Neural cell (in vitro differentiated cells): ENCODE data around the gene MSMP. TPM values are rescaled to one million over a fixed set of nuclear protein-coding genes. Genes with fewer than 3 reads are reported as not detected.

Experiments
- H2AFZ ChIP-seq: fragments of 200-600, 300-800 bp; sonication (generic), shearing (Covaris generic); 2 replicates; pipeline ENCODE4 v1.6.0; 2014; ENCODE audit warnings: low read depth, mild to moderate bottlenecking, antibody characterized with exemption, low read length, moderate library complexity
- H3F3A ChIP-seq: fragments of 200-600 bp; shearing (Covaris generic); 2 replicates; pipeline ENCODE4 v1.6.1; 2016; ENCODE audit warnings: mild to moderate bottlenecking, moderate library complexity, mixed read lengths, antibody characterized with exemption, low read length; ENCODE audit not compliant: insufficient read depth, poor library complexity, severe bottlenecking
- H3K27ac ChIP-seq: fragments of 200-600, 300-800 bp; sonication (generic), shearing (Covaris generic); 2 replicates; pipeline ENCODE4 v1.5.1; 2014; ENCODE audit warnings: mild to moderate bottlenecking, low read length, moderate library complexity
- H3K27me3 ChIP-seq: fragments of 300-800, 200-600 bp; sonication (generic), shearing (Covaris generic); 2 replicates; pipeline ENCODE4 v1.6.0; 2014; ENCODE audit warnings: mild to moderate bottlenecking, low read depth, low read length, moderate library complexity; ENCODE audit not compliant: insufficient read depth
- H3K36me3 ChIP-seq: fragments of 300-800, 200-600 bp; sonication (generic), shearing (Covaris generic); 2 replicates; pipeline ENCODE4 v1.5.1; 2014; ENCODE audit warnings: mild to moderate bottlenecking, antibody characterized with exemption, low read length, moderate library complexity; ENCODE audit not compliant: insufficient read depth
- H3K4me2 ChIP-seq: fragments of 300-800, 200-600 bp; sonication (generic), shearing (Covaris generic); 2 replicates; pipeline ENCODE4 v1.6.0; 2014; ENCODE audit warnings: mild to moderate bottlenecking, low read length
- H3K4me3 ChIP-seq: fragments of 300-800, 200-600 bp; sonication (generic), shearing (Covaris generic); 2 replicates; pipeline ENCODE4 v1.5.1; 2014; ENCODE audit warnings: mild to moderate bottlenecking, low read length, moderate library complexity
- H3K79me2 ChIP-seq: fragments of 200-600 bp; shearing (Covaris generic); replicated peaks from 2 replicates; pipeline ENCODE4 v1.6.0; 2014; ENCODE audit warnings: mild to moderate bottlenecking, low read length, moderate library complexity; ENCODE audit not compliant: insufficient read depth
- H3K9ac ChIP-seq: fragments of 300-800, 200-600 bp; sonication (generic), shearing (Covaris generic); 2 replicates; pipeline ENCODE4 v1.6.1; 2016; ENCODE audit warnings: mild to moderate bottlenecking, low read length, mixed read lengths
- H3K9me2 ChIP-seq: fragments of 200-600 bp; shearing (Covaris generic); 2 replicates; pipeline ENCODE4 v1.6.1; 2016; ENCODE audit warnings: mild to moderate bottlenecking, low read length, mixed read lengths; ENCODE audit not compliant: insufficient read depth
- H3K9me3 ChIP-seq: fragments of 200-600, 300-800 bp; sonication (generic), shearing (Covaris generic); 2 replicates; pipeline ENCODE4 v1.6.1; 2016; ENCODE audit warnings: mild to moderate bottlenecking, mixed run types, low read length, moderate library complexity, mixed read lengths
- H4K20me1 ChIP-seq: fragments of 200-600 bp; shearing (Covaris generic); 2 replicates; pipeline ENCODE4 v1.6.1; 2016; ENCODE audit warnings: mild to moderate bottlenecking, mixed run types; ENCODE audit not compliant: insufficient read depth
- EP300 ChIP-seq: fragments of 450-650 bp; conservative IDR thresholded peaks from 2 replicates; pipeline ENCODE4 v1.6.1; 2014; ENCODE audit warnings: antibody characterized with exemption, mild to moderate bottlenecking, moderate library complexity; ENCODE audit not compliant: poor library complexity, severe bottlenecking
- RAD21 ChIP-seq: fragments of 450-650 bp; conservative IDR thresholded peaks from 2 replicates; pipeline ENCODE4 v1.6.1; 2014; ENCODE audit warnings: antibody characterized with exemption, mild to moderate bottlenecking, moderate library complexity
- SMC3 ChIP-seq: fragments of 450-650 bp; conservative IDR thresholded peaks from 2 replicates; pipeline ENCODE4 v1.6.1; 2014; ENCODE audit warnings: antibody characterized with exemption, mild to moderate bottlenecking, moderate library complexity; ENCODE audit not compliant: poor library complexity
- TAF1 ChIP-seq: IDR thresholded peaks from 2 replicates; pipeline ENCODE4 v1.6.1; 2012; ENCODE audit warnings: low read depth
- polyA plus RNA-seq: library from polyadenylated mRNA; depleted of rRNA; stranded (reverse); fragments of >200 nt; gene quantifications from 2 replicates; pipeline ENCODE4 v1.2.3, GENCODE V29; 2014
- TF ChIP-seq, protein P1 (sequence below): fragments of 450-650 bp; IDR thresholded peaks from 2 replicates; pipeline ENCODE4 v1.5.1; 2014; ENCODE audit warnings: antibody characterized with exemption, mild to moderate bottlenecking, moderate library complexity; ENCODE audit not compliant: poor library complexity, severe bottlenecking

The MSMP gene
- polyA plus RNA-seq, 1 donor from 2014 or later = not detected

DNA sequence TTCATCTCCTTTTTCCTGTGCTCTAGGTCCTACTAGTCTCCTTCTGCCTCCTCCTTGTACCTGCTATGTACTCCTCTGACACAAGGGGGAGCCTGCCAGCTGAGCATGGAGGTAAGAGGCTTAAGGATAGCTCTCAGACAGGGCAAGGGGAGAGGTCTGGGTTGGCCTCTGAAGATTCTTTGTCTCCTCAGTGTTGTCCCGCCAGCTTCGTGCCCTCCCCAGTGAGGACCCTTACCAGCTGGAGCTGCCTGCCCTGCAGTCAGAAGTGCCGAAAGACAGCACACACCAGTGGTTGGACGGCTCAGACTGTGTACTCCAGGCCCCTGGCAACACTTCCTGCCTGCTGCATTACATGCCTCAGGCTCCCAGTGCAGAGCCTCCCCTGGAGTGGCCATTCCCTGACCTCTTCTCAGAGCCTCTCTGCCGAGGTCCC is 17.9 kb downstream of the MSMP start:
- Histone ChIP-seq H3K9me3 (no peaks in the 10 kb centered on the region), H3K9me2 (no peaks in the 10 kb centered on the region), H3K27me3 (no peaks in the 10 kb centered on the region), H3F3A (no peaks in the 10 kb centered on the region), H3K4me3 (no peak overlapping the region), H3K36me3 (no peaks in the 10 kb centered on the region), H3K27ac (no peak overlapping the region), H2AFZ (no peak overlapping the region), H3K79me2 (peaks cover 5% of the 10 kb centered on the region), H4K20me1 (no peaks in the 10 kb centered on the region), H3K9ac (no peak overlapping the region), H3K4me2 (no peak overlapping the region)
- TF ChIP-seq EP300 (no peak), SMC3 (peak; percentile 74), RAD21 (peak; percentile 68)
- TF ChIP-seq, protein P1, sequence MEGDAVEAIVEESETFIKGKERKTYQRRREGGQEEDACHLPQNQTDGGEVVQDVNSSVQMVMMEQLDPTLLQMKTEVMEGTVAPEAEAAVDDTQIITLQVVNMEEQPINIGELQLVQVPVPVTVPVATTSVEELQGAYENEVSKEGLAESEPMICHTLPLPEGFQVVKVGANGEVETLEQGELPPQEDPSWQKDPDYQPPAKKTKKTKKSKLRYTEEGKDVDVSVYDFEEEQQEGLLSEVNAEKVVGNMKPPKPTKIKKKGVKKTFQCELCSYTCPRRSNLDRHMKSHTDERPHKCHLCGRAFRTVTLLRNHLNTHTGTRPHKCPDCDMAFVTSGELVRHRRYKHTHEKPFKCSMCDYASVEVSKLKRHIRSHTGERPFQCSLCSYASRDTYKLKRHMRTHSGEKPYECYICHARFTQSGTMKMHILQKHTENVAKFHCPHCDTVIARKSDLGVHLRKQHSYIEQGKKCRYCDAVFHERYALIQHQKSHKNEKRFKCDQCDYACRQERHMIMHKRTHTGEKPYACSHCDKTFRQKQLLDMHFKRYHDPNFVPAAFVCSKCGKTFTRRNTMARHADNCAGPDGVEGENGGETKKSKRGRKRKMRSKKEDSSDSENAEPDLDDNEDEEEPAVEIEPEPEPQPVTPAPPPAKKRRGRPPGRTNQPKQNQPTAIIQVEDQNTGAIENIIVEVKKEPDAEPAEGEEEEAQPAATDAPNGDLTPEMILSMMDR = peak; percentile 79

DNA sequence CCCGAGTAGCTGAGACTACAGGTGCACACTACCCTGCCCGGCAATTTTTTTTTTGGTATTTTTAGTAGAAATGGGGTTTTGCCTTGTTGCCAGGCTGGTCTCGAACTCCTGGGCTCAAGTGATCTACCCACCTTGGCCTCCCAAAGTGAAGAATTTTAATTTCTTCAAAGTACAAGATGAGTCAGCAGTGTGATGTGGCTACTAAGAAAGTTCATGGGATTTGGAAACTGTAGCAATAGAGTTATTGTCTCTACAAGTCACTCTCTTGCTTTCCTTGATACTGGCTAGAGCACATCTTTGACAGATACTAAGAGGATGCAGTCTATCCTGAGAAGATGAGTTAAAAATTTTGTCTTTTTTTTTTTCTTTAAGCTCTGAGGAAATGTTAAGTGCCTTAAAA is 20.0 kb downstream of the MSMP start:
- no peaks in the 10 kb centered on the region for H3K27me3 ChIP-seq
- peak overlapping the region; percentile 81 for H3K4me3 ChIP-seq
- no peaks in the 10 kb centered on the region for H3K36me3 ChIP-seq
- no peak overlapping the region for H2AFZ ChIP-seq
- peaks cover 26% of the 10 kb centered on the region for H3K79me2 ChIP-seq
- no peak overlapping the region for H3K27ac ChIP-seq
- no peak overlapping the region for H3K4me2 ChIP-seq
- H3K9ac ChIP-seq = no peak overlapping the region
- no peaks in the 10 kb centered on the region for H3K9me3 ChIP-seq
- no peaks in the 10 kb centered on the region for H3K9me2 ChIP-seq
- no peaks in the 10 kb centered on the region for H4K20me1 ChIP-seq
- TF ChIP-seq, protein P1 = no peak
- TF ChIP-seq EP300 = no peak
- H3F3A ChIP-seq = no peaks in the 10 kb centered on the region

DNA sequence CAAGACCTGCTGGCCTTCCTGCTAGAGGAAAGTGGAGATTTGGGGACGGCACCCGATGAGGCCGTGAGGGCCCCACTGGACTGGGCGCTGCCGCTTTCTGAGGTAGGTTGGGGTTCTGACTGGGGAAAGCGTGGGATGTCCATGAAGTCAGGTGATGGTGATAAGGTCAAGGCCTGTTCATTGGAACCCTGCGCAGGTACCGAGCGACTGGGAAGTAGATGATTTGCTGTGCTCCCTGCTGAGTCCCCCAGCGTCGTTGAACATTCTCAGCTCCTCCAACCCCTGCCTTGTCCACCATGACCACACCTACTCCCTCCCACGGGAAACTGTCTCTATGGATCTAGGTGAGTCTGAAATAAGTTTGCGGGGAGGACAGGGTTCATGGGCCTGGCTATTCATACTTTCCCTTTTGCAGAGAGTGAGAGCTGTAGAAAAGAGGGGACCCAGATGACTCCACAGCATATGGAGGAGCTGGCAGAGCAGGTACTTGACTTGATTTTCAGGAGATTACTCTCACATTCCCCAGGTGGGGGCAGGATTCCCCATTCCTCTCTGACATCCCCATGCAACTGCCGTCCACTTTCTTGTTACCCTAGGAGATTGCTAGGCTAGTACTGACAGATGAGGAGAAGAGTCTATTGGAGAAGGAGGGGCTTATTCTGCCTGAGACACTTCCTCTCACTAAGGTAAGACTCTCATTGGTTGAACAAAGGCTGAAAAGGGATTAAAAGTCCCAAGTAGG is 21.1 kb downstream of the MSMP start:
- H3K9ac ChIP-seq = peak overlapping the region; percentile 79
- H4K20me1 ChIP-seq = no peaks in the 10 kb centered on the region
- no peaks in the 10 kb centered on the region for H3K9me3 ChIP-seq
- H3K27me3 ChIP-seq = no peaks in the 10 kb centered on the region
- no peaks in the 10 kb centered on the region for H3K36me3 ChIP-seq
- H3F3A ChIP-seq = no peaks in the 10 kb centered on the region
- TF ChIP-seq SMC3 (no peak), TAF1 (no peak)
- H3K4me3 ChIP-seq = peak overlapping the region; percentile 81
- H3K4me2 ChIP-seq = peak overlapping the region; percentile 76
- H3K27ac ChIP-seq = peak overlapping the region; percentile 83
- no peaks in the 10 kb centered on the region for H3K9me2 ChIP-seq
- peak overlapping the region; percentile 36 for H2AFZ ChIP-seq
- H3K79me2 ChIP-seq = peaks cover 31% of the 10 kb centered on the region
